Thymus (tissue), 11 donors: Measurements from ENCODE around the gene HOXD8. TPM values are rescaled to one million over a fixed set of nuclear protein-coding genes. Genes with fewer than 3 reads are reported as not detected.

ENCODE experiments used
- DNase-seq, 9 donors: peaks; one replicate each; pipeline ENCODE4 v3.0.0-alpha.2; 2013; ENCODE audit warnings: low spot score in 9 of 9, low read depth in 6 of 9, missing footprints in 1 of 9
- H3K27ac ChIP-seq, 2 donors: one replicate each; pipeline ENCODE4 v1.5.1; 2013; ENCODE audit warnings: control low read depth in 1 of 2, low read depth in 1 of 2, low read length in 1 of 2, mild to moderate bottlenecking in 1 of 2, moderate library complexity in 1 of 2
- H3K27me3 ChIP-seq, 2 donors: one replicate each; pipeline ENCODE4 v1.5.1; 2013; ENCODE audit warnings: low read length in 1 of 2; ENCODE audit not compliant: control insufficient read depth in 2 of 2, insufficient read depth in 1 of 2
- H3K36me3 ChIP-seq, 2 donors: one replicate each; pipeline ENCODE4 v1.5.1; 2013; ENCODE audit warnings: low read length in 1 of 2, mild to moderate bottlenecking in 1 of 2, moderate library complexity in 1 of 2; ENCODE audit not compliant: control insufficient read depth in 2 of 2, insufficient read depth in 2 of 2
- H3K4me1 ChIP-seq, 2 donors: one replicate each; pipeline ENCODE4 v1.5.1; 2013; ENCODE audit warnings: low read length in 2 of 2; ENCODE audit not compliant: control insufficient read depth in 2 of 2, insufficient read depth in 2 of 2
- H3K4me3 ChIP-seq, 2 donors: one replicate each; pipeline ENCODE4 v1.5.1; 2013; ENCODE audit warnings: low read length in 2 of 2, control low read depth in 1 of 2, mild to moderate bottlenecking in 1 of 2
- H3K9me3 ChIP-seq, 2 donors: one replicate each; pipeline ENCODE4 v1.5.1; 2013; ENCODE audit warnings: low read length in 1 of 2, mild to moderate bottlenecking in 1 of 2; ENCODE audit not compliant: control insufficient read depth in 2 of 2, insufficient read depth in 1 of 2
- WGBS: extraction: QIAGEN DNeasy Blood & Tissue Kit; methylation state at CpG from one replicate; pipeline ENCODE4 v1.1.7; 2013; 5-methylcytosine and 5-hydroxymethylcytosine counted together
- polyA plus RNA-seq: library from polyadenylated mRNA; stranded (reverse); fragments of 200-250 nt; gene quantifications from one replicate; pipeline ENCODE4 v1.2.3, GENCODE V29; 2013
- total RNA-seq: library from RNA; stranded (reverse); fragments of 120-200 nt; gene quantifications from one replicate; pipeline ENCODE4 v1.2.4, GENCODE V29; 2013
- donor health status: healthy.

HOXD8 gene
- total and polyA plus RNA-seq, 2 donors: 1.5 to 3.4 TPM

- Histone ChIP-seq H3K9me3 (peaks cover 0 to 15% of the 10 kb centered on the region in 2 donors), H3K27ac (no peak overlapping the region), H3K27me3 (peaks cover 93 to 99% of the 10 kb centered on the region in 2 donors), H3K4me3 (peak overlapping the region in 1 of 2 donors; percentile 40), H3K4me1 (peaks cover 8 to 21% of the 10 kb centered on the region in 2 donors), H3K36me3 (no peaks in the 10 kb centered on the region)
- 8% methylated on average over 33 of the region's 33 CpGs for WGBS
- peak in 1 of 9 donors; percentile 56 for DNase-seq
These were observed 3.0 kb downstream of the HOXD8 start for GRCh38 chr2:176132205-176133171.

- no peak overlapping the region for H3K27ac ChIP-seq
- H3K36me3 ChIP-seq: no peaks in the 10 kb centered on the region
- H3K4me3 ChIP-seq: no peak overlapping the region
- DNase-seq: no peak
- H3K27me3 ChIP-seq: peaks cover 94 to 99% of the 10 kb centered on the region in 2 donors
- H3K9me3 ChIP-seq: peaks cover 0 to 10% of the 10 kb centered on the region in 2 donors
- H3K4me1 ChIP-seq: peaks cover 8 to 20% of the 10 kb centered on the region in 2 donors
These were observed 3.9 kb downstream of the HOXD8 start for GRCh38 chr2:176133389-176133788.

- Histone ChIP-seq H3K27ac (no peak overlapping the region), H3K4me1 (peaks cover 8 to 16% of the 10 kb centered on the region in 2 donors), H3K9me3 (peaks cover 0 to 7% of the 10 kb centered on the region in 2 donors), H3K4me3 (no peak overlapping the region), H3K36me3 (no peaks in the 10 kb centered on the region), H3K27me3 (peaks cover 94 to 99% of the 10 kb centered on the region in 2 donors)
- no peak for DNase-seq
- 49% methylated on average over 4 of the region's 4 CpGs for WGBS
These were observed 4.5 kb downstream of the HOXD8 start for GRCh38 chr2:176134035-176134434.

- H3K4me1 ChIP-seq: peaks cover 8 to 20% of the 10 kb centered on the region in 2 donors
- peaks cover 94 to 100% of the 10 kb centered on the region in 2 donors for H3K27me3 ChIP-seq
- H3K4me3 ChIP-seq: no peak overlapping the region
- peaks cover 0 to 9% of the 10 kb centered on the region in 2 donors for H3K9me3 ChIP-seq
- H3K36me3 ChIP-seq: no peaks in the 10 kb centered on the region
- DNase-seq: no peak
- no peak overlapping the region for H3K27ac ChIP-seq
These were observed 5.5 kb downstream of the HOXD8 start for GRCh38 chr2:176135035-176135440.

- peaks cover 94 to 100% of the 10 kb centered on the region in 2 donors for H3K27me3 ChIP-seq
- peaks cover 1 to 17% of the 10 kb centered on the region in 2 donors for H3K9me3 ChIP-seq
- H3K27ac ChIP-seq: no peak overlapping the region
- no peak overlapping the region for H3K4me3 ChIP-seq
- peaks cover 2 to 30% of the 10 kb centered on the region in 2 donors for H3K4me1 ChIP-seq
- H3K36me3 ChIP-seq: no peaks in the 10 kb centered on the region
- 4% methylated on average over 71 of the region's 71 CpGs for WGBS
- no peak for DNase-seq
These were observed 7.1 kb downstream of the HOXD8 start for GRCh38 chr2:176136374-176137251.

GRCh38 chr2:176137252-176137580, 7.7 kb downstream of the HOXD8 start:
- no peak for DNase-seq
- peaks cover 94 to 100% of the 10 kb centered on the region in 2 donors for H3K27me3 ChIP-seq
- WGBS: 17% methylated on average over 2 of the region's 2 CpGs
- H3K36me3 ChIP-seq: no peaks in the 10 kb centered on the region
- H3K4me3 ChIP-seq: no peak overlapping the region
- no peak overlapping the region for H3K27ac ChIP-seq
- H3K9me3 ChIP-seq: peaks cover 1 to 17% of the 10 kb centered on the region in 2 donors
- peaks cover 2 to 30% of the 10 kb centered on the region in 2 donors for H3K4me1 ChIP-seq

- H3K27ac ChIP-seq: no peak overlapping the region
- WGBS: 49% methylated on average over 8 of the region's 8 CpGs
- H3K4me1 ChIP-seq: peaks cover 2 to 26% of the 10 kb centered on the region in 2 donors
- peaks cover 1 to 17% of the 10 kb centered on the region in 2 donors for H3K9me3 ChIP-seq
- H3K36me3 ChIP-seq: no peaks in the 10 kb centered on the region
- DNase-seq: no peak
- H3K27me3 ChIP-seq: peaks cover 89 to 100% of the 10 kb centered on the region in 2 donors
- H3K4me3 ChIP-seq: no peak overlapping the region
These were observed 8.4 kb downstream of the HOXD8 start for GRCh38 chr2:176137906-176138305.

GRCh38 chr2:176138526-176138922, 9.0 kb downstream of the HOXD8 start:
- H3K27ac ChIP-seq: no peak overlapping the region
- DNase-seq: no peak
- peaks cover 89 to 100% of the 10 kb centered on the region in 2 donors for H3K27me3 ChIP-seq
- H3K36me3 ChIP-seq: no peaks in the 10 kb centered on the region
- peak overlapping the region in 1 of 2 donors; percentile 18 for H3K4me3 ChIP-seq
- peaks cover 1 to 17% of the 10 kb centered on the region in 2 donors for H3K9me3 ChIP-seq
- peaks cover 2 to 26% of the 10 kb centered on the region in 2 donors for H3K4me1 ChIP-seq
- WGBS: 12% methylated on average over 14 of the region's 14 CpGs
